DND-41 (cell line): ENCODE data around the gene RAD51B.

Source experiments
- ATAC-seq: fragments of 200-7000 bp; cut with Tn5 transposase; 3 replicates; pipeline ENCODE4 v1.9.1; 2021; ENCODE audit warnings: low read depth; ENCODE audit not compliant: insufficient read depth
- DNase-seq: peaks from one replicate; pipeline ENCODE4 v3.0.0-alpha.2; 2020
- H2AFZ ChIP-seq: 2 replicates; pipeline ENCODE4 v1.6.0; 2012; ENCODE audit warnings: low read depth, low read length
- H3K27ac ChIP-seq: 2 replicates; pipeline ENCODE4 v1.5.1; 2012; ENCODE audit warnings: low read length, inconsistent platforms
- H3K27me3 ChIP-seq: fragments of 200-600 bp; sonication (generic); 2 replicates; pipeline ENCODE4 v1.6.0; 2012; ENCODE audit warnings: low read length, mild to moderate bottlenecking, inconsistent platforms; ENCODE audit not compliant: insufficient read depth, poor library complexity
- H3K36me3 ChIP-seq: 2 replicates; pipeline ENCODE4 v1.5.1; 2012; ENCODE audit warnings: low read length, inconsistent platforms; ENCODE audit not compliant: insufficient read depth
- H3K4me1 ChIP-seq: 2 replicates; pipeline ENCODE4 v1.5.1; 2012; ENCODE audit warnings: mild to moderate bottlenecking, low read length; ENCODE audit not compliant: insufficient read depth
- H3K4me2 ChIP-seq: 2 replicates; pipeline ENCODE4 v1.6.0; 2012; ENCODE audit warnings: mild to moderate bottlenecking, moderate library complexity, low read length, inconsistent platforms; ENCODE audit not compliant: insufficient read depth
- H3K4me3 ChIP-seq, 2 experiments: fragments of 200-600 bp in 1 of 2; shearing (Covaris generic) in 1 of 2; 2 replicates each; pipeline ENCODE4 v1.5.1; 2012 to 2016; ENCODE audit warnings: inconsistent platforms in 2 of 2, low read length in 2 of 2, mild to moderate bottlenecking in 2 of 2, low read depth in 1 of 2, moderate library complexity in 1 of 2
- H3K79me2 ChIP-seq: 2 replicates; pipeline ENCODE4 v1.6.0; 2012; ENCODE audit warnings: low read length, inconsistent platforms; ENCODE audit not compliant: insufficient read depth
- H3K9ac ChIP-seq: 2 replicates; pipeline ENCODE4 v1.6.0; 2012; ENCODE audit warnings: low read depth, mild to moderate bottlenecking, inconsistent platforms, low read length, moderate library complexity
- H3K9me3 ChIP-seq: 2 replicates; pipeline ENCODE4 v1.5.1; 2012; ENCODE audit warnings: low read length, moderate library complexity, mild to moderate bottlenecking, inconsistent platforms; ENCODE audit not compliant: insufficient read depth, severe bottlenecking
- H4K20me1 ChIP-seq: 2 replicates; pipeline ENCODE4 v1.6.0; 2012; ENCODE audit warnings: low read length; ENCODE audit not compliant: insufficient read depth
- CTCF ChIP-seq: IDR thresholded peaks from 2 replicates; pipeline ENCODE4 v1.5.1; 2012; ENCODE audit warnings: borderline replicate concordance, low read length, moderate library complexity, mild to moderate bottlenecking; ENCODE audit not compliant: poor library complexity, severe bottlenecking; ENCODE audit errors: extremely low read depth
- EZH2 ChIP-seq: IDR thresholded peaks from 3 replicates; pipeline ENCODE4 v1.6.1; 2012; ENCODE audit warnings: borderline replicate concordance, low read depth, mild to moderate bottlenecking, moderate library complexity, low read length, inconsistent platforms; ENCODE audit not compliant: severe bottlenecking

The RAD51B gene

GRCh38 chr14:68226523-68226922 lies 406.9 kb downstream of the RAD51B start:
- H4K20me1 ChIP-seq, result no peaks in the 10 kb centered on the region
- H3K9ac ChIP-seq, result no peak overlapping the region
- ATAC-seq, result no peak
- no peaks in the 10 kb centered on the region for H3K4me1 ChIP-seq
- no peaks in the 10 kb centered on the region for H3K9me3 ChIP-seq
- H3K27me3 ChIP-seq, result no peaks in the 10 kb centered on the region
- H3K4me2 ChIP-seq, result no peak overlapping the region
- TF ChIP-seq CTCF (no peak), EZH2 (no peak)
- H2AFZ ChIP-seq, result no peak overlapping the region
- no peak overlapping the region for H3K4me3 ChIP-seq
- no peaks in the 10 kb centered on the region for H3K79me2 ChIP-seq
- H3K36me3 ChIP-seq, result no peaks in the 10 kb centered on the region
- no peak overlapping the region for H3K27ac ChIP-seq
- DNase-seq, result no peak

DNA sequence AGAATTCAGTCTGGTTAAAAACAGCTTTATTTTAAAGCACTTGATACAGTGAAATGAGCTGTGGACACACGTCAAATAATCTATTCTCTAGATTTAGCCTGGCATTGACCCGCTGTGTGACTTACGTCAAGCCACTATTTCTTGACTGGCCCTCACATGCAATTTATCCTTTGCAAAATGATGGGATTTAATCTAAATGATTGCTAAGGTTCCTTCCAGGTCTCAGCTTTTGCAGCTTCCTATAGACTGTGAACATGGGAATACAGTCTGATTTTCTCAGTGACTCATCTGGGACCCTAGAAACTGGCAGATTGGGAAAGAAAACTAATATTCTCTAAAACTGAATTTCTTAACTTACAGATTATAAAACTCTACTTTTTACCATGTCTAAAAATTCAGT lies 409.1 kb downstream of the RAD51B start:
- H3K9ac ChIP-seq, result no peak overlapping the region
- H3K36me3 ChIP-seq, result no peaks in the 10 kb centered on the region
- no peak overlapping the region for H3K27ac ChIP-seq
- H3K4me1 ChIP-seq, result no peaks in the 10 kb centered on the region
- no peaks in the 10 kb centered on the region for H3K9me3 ChIP-seq
- no peak for TF ChIP-seq EZH2
- no peak for TF ChIP-seq CTCF
- H4K20me1 ChIP-seq, result no peaks in the 10 kb centered on the region
- H2AFZ ChIP-seq, result no peak overlapping the region
- no peak overlapping the region for H3K4me3 ChIP-seq
- H3K4me2 ChIP-seq, result no peak overlapping the region
- no peaks in the 10 kb centered on the region for H3K27me3 ChIP-seq
- no peak for DNase-seq
- ATAC-seq, result no peak
- H3K79me2 ChIP-seq, result no peaks in the 10 kb centered on the region

DNA sequence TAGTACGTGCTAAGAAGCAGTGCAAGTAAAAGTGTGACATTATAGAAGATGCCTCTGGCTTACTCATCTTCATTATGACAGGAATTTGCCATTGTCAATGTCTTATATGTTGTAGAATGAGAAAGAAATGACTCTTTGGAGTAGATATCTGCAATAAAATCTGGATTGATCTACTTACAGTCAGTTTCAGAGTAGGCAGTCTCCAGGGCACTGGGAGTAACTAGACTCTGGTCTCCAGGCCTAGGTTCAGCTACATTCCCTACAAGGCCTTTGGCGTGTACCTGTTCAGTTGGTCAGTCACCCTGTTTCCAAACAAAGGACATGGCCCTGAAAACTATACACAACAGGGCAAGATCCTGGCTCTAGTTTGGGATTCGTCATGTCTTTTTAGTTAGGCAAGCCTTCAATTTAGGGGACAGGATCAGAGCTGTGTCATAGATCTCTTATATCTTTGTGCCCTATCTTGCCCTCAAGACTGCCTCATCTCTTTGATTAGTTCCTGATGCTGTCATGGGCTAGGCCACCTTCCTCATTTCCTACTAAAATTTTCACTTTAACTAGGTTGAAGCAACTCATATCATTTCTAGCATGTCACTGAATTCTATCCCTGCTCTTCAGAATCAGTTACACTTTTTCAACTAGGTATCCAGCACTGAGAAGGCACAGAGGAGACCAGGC lies 410.0 kb downstream of the RAD51B start:
- no peaks in the 10 kb centered on the region for H3K27me3 ChIP-seq
- H3K9me3 ChIP-seq, result no peaks in the 10 kb centered on the region
- no peak overlapping the region for H3K4me3 ChIP-seq
- H3K4me1 ChIP-seq, result no peaks in the 10 kb centered on the region
- no peak overlapping the region for H3K9ac ChIP-seq
- no peak for ATAC-seq
- no peak overlapping the region for H2AFZ ChIP-seq
- no peak for DNase-seq
- no peaks in the 10 kb centered on the region for H4K20me1 ChIP-seq
- no peaks in the 10 kb centered on the region for H3K36me3 ChIP-seq
- no peak overlapping the region for H3K27ac ChIP-seq
- no peak overlapping the region for H3K4me2 ChIP-seq
- no peaks in the 10 kb centered on the region for H3K79me2 ChIP-seq
- TF ChIP-seq EZH2 (no peak), CTCF (no peak)
